ENCODE results near the gene DIAPH3. TPM values are rescaled to one million over a fixed set of nuclear protein-coding genes. Genes with fewer than 3 reads are reported as not detected.
A peak's percentile ranks its signal among the peaks of the same experiment; 100 is the strongest.

DIAPH3 gene
- total RNA-seq, 1 donor from 2014 or later = 8.7 TPM

- no peak for DNase-seq (ENCODE audit: low read depth in 2 of 2)
Measured at GRCh38 chr13:59679254-59679653, 484.5 kb downstream of the DIAPH3 start.

DNA sequence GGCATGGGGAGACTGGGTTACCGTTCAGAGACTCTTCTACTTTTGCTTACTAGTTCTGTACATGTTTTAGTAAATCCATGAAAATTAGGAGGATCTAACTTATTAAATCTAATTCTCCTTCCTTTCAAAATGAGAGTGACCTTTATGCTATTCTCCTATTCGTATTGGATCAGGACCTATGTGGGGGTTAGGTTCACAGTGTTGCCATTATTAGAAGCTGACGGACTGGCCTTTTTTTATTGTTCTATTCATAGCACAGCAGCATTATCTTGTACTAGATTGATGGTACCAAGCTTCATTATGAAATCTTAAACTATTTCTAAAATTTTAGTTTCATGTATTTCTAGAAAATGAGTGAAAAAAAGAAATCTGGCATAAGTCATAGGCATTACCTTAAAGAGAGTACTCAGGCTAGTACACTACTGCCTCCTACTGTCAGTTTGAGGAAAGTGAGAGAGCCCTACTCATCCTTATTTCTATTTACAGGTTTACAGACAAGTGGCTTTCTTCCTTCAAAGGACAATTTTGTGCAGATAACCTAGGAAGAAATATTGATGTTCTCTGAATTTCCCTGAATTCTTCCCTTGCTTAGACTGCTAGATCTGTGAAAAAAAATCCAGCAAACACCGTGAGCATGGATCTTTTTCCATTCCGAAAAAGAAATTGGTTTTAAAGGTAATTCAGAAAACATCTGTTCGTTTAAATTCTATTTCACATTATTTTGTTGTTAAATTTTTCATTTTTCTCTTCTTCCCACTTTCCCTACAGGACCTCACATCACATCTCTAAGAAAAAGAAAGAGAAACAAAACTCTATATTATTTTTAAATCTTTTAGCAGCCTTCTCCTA, 485.5 kb downstream of the DIAPH3 start:
- peak; percentile 78 to 80 for DNase-seq (ENCODE audit: low read depth in 2 of 2)

- DNase-seq (ENCODE audit: low read depth in 2 of 2) = no peak
Measured at GRCh38 chr13:59677430-59677829, 486.3 kb downstream of the DIAPH3 start.

- DNase-seq (ENCODE audit: low read depth in 2 of 2) = no peak
Measured at GRCh38 chr13:59674616-59675015, 489.1 kb downstream of the DIAPH3 start.

DNA sequence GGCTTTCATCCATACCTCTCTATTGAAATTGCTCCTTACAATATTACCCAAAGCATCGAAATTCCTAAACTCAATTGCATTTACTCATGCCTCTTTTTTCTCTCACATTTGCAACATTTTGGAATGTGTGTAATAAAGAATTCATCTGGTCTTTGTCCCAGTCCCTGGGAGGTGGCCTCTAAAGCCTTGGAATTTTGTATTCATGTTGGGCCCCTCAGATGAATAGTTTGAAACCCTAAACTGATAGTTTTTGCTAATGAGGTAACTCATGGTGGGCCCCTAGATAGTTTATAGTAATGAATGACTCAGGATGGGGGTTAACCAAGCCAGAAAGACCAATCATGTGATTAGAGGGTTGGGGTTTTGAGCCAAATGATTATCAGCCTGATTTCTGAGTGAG, 490.4 kb downstream of the DIAPH3 start:
- no peak for DNase-seq (ENCODE audit: low read depth in 2 of 2)

GRCh38 chr13:59672445-59672844, 491.3 kb downstream of the DIAPH3 start:
- no peak for DNase-seq (ENCODE audit: low read depth in 2 of 2)

DNA sequence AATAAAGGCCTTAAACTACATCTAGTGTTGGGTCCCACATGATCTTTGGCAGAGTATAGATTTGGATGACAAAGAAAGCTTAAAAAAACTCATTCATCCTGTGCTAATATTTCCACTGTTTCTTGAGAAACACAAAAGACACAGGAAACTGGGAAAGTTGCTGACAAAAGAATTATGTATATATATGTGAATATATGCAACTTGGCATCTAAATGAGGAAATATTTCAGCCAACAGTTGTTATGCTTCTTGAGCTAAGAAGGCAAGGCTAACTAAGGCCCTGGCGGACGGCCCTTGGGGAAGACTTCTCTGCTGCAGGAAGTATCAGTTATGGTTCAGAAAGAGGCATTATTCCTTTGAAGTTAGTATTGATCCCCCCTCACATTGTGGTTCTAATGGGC, 491.8 kb downstream of the DIAPH3 start:
- DNase-seq (ENCODE audit: low read depth in 2 of 2) = peak in 1 of 2 donors; percentile 56

GRCh38 chr13:59666504-59666903, 497.2 kb downstream of the DIAPH3 start:
- DNase-seq (ENCODE audit: low read depth in 2 of 2) = peak in 1 of 2 donors; percentile 85

GRCh38 chr13:59665732-59666131, 498.0 kb downstream of the DIAPH3 start:
- DNase-seq (ENCODE audit: low read depth in 2 of 2) = no peak

- DNase-seq (ENCODE audit: low read depth in 2 of 2) = no peak
Measured at GRCh38 chr13:59665184-59665583, 498.5 kb downstream of the DIAPH3 start.

GRCh38 chr13:59664586-59664985, 499.1 kb downstream of the DIAPH3 start:
- DNase-seq (ENCODE audit: low read depth in 2 of 2) = no peak

- DNase-seq (ENCODE audit: low read depth in 2 of 2) = no peak
Measured at GRCh38 chr13:59663707-59664106, 500.0 kb downstream of the DIAPH3 start.

- DNase-seq (ENCODE audit: low read depth in 2 of 2) = no peak
Measured at GRCh38 chr13:59660582-59660981, 503.1 kb downstream of the DIAPH3 start.

DNA sequence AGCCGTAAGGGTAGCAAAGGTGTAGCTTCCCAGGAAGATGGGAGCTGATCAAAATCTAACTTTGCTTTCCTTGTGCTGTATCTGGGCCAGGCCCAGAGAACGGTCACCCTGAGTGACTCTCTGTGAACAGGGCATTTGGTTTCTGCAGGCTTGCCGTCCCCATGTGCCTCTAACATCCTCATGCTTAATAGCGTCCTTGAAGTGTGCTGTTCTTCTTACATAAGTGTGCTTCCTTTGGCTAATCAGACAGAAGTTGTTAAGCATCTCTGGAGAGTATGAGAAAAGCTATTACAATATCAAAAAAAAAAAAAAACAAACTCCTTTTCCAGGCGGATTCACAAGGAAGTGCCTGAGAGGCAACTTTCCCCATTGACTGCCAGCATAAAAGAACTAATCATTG, 503.7 kb downstream of the DIAPH3 start:
- no peak for DNase-seq (ENCODE audit: low read depth in 2 of 2)

DNA sequence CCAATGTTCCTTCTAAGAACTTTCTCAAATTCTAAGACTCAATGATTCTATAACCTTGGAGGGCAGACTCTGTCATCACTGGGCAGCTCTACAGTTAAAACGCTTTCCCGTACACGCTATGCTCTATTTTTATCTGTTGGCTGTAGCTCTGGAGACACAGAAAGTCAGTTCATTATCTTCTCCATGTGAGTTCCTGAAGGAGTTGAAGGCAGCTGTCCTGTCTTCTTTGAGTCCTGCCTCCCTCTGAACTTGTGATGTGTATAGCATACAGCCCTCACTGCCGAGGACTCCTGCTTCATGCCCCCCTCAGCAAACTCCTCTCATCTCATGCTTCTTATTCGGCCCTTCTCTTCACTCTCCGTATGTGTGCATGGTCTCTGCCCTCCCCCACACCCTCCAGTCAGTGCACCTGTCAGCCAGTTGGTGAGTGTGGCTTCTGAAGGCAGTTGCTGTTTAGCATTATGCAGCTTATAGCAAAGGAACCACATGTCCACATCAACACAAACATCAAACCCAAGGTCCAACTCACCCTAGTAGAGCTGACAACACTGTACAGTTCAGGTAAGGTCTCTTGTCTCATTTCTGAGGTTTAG, 504.9 kb downstream of the DIAPH3 start:
- no peak for DNase-seq (ENCODE audit: low read depth in 2 of 2)

DNA sequence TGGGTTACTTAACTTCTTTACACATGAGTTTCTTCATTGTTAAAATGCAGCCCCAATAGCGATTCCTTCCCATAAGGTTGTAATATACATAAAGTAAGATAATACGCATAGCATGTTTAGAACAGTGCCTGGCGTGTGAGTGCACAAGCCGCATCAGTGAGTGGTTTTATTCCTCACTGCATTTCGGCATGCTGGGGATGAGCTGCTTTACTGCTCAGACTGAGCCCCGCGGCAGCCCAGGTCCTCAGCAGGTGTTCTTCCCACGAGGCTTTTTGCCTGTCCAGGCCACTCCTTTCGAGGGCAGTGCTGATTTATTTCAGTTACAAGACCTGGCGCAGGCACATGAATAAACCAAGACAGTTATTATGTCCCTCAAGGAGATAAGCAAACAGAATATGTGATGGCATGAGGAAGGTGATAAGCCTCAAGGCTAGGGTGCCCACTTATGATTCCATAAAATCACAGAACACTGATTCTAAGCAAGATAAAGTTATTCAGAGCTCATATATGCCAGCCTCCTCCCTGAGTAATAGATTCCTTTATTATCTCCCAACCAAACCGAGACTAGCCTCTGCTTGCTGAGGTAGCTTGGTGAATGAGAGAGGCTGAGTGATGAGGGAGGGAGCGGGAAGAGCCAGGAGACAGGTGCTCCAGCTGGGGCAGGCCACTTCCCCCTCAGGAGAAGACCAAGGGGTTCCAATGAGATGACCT, 505.5 kb downstream of the DIAPH3 start:
- DNase-seq (ENCODE audit: low read depth in 2 of 2) = no peak

DNA sequence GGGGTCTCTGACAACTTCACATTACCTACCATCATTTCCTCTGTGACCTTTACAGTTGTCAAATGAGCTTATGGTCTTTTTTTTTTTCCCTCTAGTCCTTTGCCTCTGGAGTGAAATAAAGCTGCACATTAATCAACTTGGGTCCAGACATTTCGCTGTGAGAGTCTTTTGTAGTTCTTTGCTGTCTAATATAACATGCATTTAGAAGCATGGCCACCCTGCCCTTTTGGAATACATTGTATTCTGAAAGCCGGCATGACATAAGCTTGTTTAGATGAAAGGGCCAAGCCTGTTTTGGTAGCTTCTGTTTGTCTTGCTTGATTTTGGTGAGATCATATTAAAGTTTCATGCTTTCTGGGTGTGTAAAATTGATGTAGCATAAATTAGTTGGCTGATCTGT, 509.8 kb downstream of the DIAPH3 start:
- no peak for DNase-seq (ENCODE audit: low read depth in 2 of 2)

GRCh38 chr13:59651479-59651878, 512.2 kb downstream of the DIAPH3 start:
- DNase-seq (ENCODE audit: low read depth in 2 of 2) = no peak

- no peak for DNase-seq (ENCODE audit: low read depth in 2 of 2)
Measured at GRCh38 chr13:59643906-59644626, 519.7 kb downstream of the DIAPH3 start.

DNA sequence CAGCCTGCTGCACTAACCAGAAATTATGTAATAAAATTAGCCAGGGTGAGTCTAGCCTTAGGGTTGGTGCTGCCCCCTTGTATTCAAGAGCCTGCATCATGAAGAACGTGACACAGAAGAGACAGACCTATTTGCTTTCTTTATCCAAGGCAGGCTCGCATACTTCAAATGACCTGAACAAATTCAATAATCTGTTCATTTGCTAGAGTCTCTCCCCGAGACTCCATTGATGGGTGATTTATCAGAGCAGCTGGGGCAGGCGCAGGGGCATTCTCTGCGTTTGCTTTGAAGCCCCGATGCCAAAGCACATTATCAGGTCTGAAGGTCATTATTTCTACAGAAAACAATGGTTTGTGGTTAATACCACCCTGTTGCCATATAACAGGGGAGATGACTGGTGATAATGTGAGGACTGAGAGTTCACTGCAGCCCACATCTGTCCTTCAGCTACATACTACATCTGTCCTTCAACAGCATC, 520.3 kb downstream of the DIAPH3 start:
- no peak for DNase-seq (ENCODE audit: low read depth in 2 of 2)

DNA sequence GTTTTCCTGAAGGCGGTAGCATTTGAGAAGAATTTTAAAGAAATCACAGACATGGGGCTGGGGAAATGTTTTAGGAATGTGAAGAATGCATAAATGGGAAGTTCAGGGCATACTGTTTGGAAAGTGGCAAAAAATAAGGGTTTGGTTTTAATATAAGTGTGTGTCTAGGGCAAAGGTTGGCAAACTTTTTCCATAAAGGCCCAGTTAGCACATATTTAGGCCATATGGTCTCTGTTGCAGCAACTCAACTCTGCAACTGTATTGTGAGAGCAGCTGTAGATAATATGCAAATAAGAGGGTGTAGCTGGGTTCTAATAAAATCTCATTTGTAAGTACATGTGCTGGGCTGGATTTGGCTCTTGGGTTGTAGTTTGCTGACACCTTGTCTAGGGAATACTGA, 521.9 kb downstream of the DIAPH3 start:
- peak in 1 of 2 donors; percentile 17 for DNase-seq (ENCODE audit: low read depth in 2 of 2)

DNA sequence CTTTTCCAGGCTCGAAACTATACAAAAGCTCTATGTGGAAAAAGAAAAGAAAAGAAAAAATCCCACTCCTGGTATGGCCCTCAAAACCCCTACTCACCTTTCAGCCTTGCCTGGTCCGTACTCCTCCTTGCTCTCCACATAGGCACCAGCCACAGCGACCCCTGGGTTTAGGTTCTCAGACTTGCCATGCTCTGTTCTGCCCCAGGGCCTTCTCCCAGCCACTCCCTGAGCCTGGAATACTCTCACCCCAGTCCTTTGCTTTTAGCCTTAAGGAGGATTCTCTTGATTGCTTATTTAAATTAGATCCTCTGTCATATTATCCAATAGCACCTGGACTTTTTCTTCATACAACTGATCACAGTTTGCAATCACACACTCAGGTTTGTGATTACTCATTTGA, 522.5 kb downstream of the DIAPH3 start:
- DNase-seq (ENCODE audit: low read depth in 2 of 2) = no peak
